ENCODE results near the gene ZDHHC24.

The ZDHHC24 gene

GRCh38 chr11:66494935-66495334 is 50.9 kb downstream of the ZDHHC24 start:
- no peak for DNase-seq (ENCODE audit: low spot score)

GRCh38 chr11:66494458-66494857 is 51.4 kb downstream of the ZDHHC24 start:
- no peak for DNase-seq (ENCODE audit: low spot score)

- DNase-seq (ENCODE audit: low spot score) = no peak
Measured at GRCh38 chr11:66493130-66493529, 52.7 kb downstream of the ZDHHC24 start.

- DNase-seq (ENCODE audit: low spot score) = no peak
Measured at GRCh38 chr11:66492161-66492865, 53.5 kb downstream of the ZDHHC24 start.

GRCh38 chr11:66491315-66491935 is 54.4 kb downstream of the ZDHHC24 start:
- no peak for DNase-seq (ENCODE audit: low spot score)

- DNase-seq (ENCODE audit: low spot score) = no peak
Measured at GRCh38 chr11:66489636-66490035, 56.2 kb downstream of the ZDHHC24 start.

- no peak for DNase-seq (ENCODE audit: low spot score)
Measured at GRCh38 chr11:66488957-66489356, 56.9 kb downstream of the ZDHHC24 start.

- DNase-seq (ENCODE audit: low spot score) = no peak
Measured at GRCh38 chr11:66484806-66485380, 61.0 kb downstream of the ZDHHC24 start.

GRCh38 chr11:66480117-66480938 is 65.5 kb downstream of the ZDHHC24 start, which contains the start of gene DPP3:
TSS of gene DPP3 (plus strand) at chr11:66480434. CDS start at chr11:66482201, 1,767 bp downstream.
- DNase-seq (ENCODE audit: low spot score) = peak; percentile 98

- no peak for DNase-seq (ENCODE audit: low spot score)
Measured at GRCh38 chr11:66479394-66480116, 66.3 kb downstream of the ZDHHC24 start.

GRCh38 chr11:66478729-66479393 is 67.0 kb downstream of the ZDHHC24 start:
- peak; percentile 68 for DNase-seq (ENCODE audit: low spot score)

- no peak for DNase-seq (ENCODE audit: low spot score)
Measured at GRCh38 chr11:66477263-66478201, 68.3 kb downstream of the ZDHHC24 start.

- no peak for DNase-seq (ENCODE audit: low spot score)
Measured at GRCh38 chr11:66476841-66477251, 69.0 kb downstream of the ZDHHC24 start.

- no peak for DNase-seq (ENCODE audit: low spot score)
Measured at GRCh38 chr11:66476173-66476840, 69.5 kb downstream of the ZDHHC24 start.

GRCh38 chr11:66475349-66476172 is 70.3 kb downstream of the ZDHHC24 start:
- DNase-seq (ENCODE audit: low spot score) = no peak

GRCh38 chr11:66473608-66474515 is 72.0 kb downstream of the ZDHHC24 start:
- no peak for DNase-seq (ENCODE audit: low spot score)

- no peak for DNase-seq (ENCODE audit: low spot score)
Measured at GRCh38 chr11:66473167-66473566, 72.7 kb downstream of the ZDHHC24 start.
